MCF 10A (cell line): ENCODE results near the gene SERTAD2. TPM values are rescaled to one million over a fixed set of nuclear protein-coding genes. Genes with fewer than 3 reads are reported as not detected.

Experiments used
- BruUV-seq: library from RNA; stranded (reverse); fragments of 400-500 nt; replicated peaks from 2 replicates; lab custom pipeline; 2021; lab: Mats Ljungman, UMichigan
- CTCF ChIA-PET: fragments of 300-600 bp; sonication (Branson Sonifier 250); formaldehyde crosslinking; extraction: SDS; loops from one replicate; lab custom pipeline; 2021; ENCODE audit warnings: antibody characterized with exemption, inconsistent platforms; lab: Yijun Ruan, JAX
- POLR2A ChIA-PET: fragments of 300-600, 350-650 bp; sonication (Branson Sonifier 250); formaldehyde crosslinking; extraction: SDS; loops from one replicate; lab custom pipeline; 2020; ENCODE audit warnings: antibody characterized with exemption, inconsistent platforms; lab: Yijun Ruan, JAX
- DNase-seq: peaks from one replicate; pipeline ENCODE4 v3.0.0-alpha.2; 2018; ENCODE audit not compliant: unreplicated experiment
- H3K27ac Mint-ChIP-seq: one replicate; pipeline ENCODE4 v1.8.0; 2022; ENCODE audit warnings: mild to moderate bottlenecking, low read depth, mixed read lengths; ENCODE audit not compliant: unreplicated experiment
- H3K27me3 Mint-ChIP-seq: one replicate; pipeline ENCODE4 v1.8.0; 2022; ENCODE audit warnings: mixed read lengths; ENCODE audit not compliant: insufficient read depth, unreplicated experiment
- H3K36me3 Mint-ChIP-seq: one replicate; pipeline ENCODE4 v1.8.0; 2022; ENCODE audit warnings: mild to moderate bottlenecking, moderate library complexity, mixed read lengths; ENCODE audit not compliant: insufficient read depth, unreplicated experiment
- H3K4me1 Mint-ChIP-seq: one replicate; pipeline ENCODE4 v1.8.0; 2022; ENCODE audit warnings: mixed read lengths; ENCODE audit not compliant: insufficient read depth, unreplicated experiment
- H3K4me3 Mint-ChIP-seq: one replicate; pipeline ENCODE4 v1.8.0; 2022; ENCODE audit warnings: mild to moderate bottlenecking, moderate library complexity, mixed read lengths; ENCODE audit not compliant: unreplicated experiment
- H3K9me3 Mint-ChIP-seq: one replicate; pipeline ENCODE4 v1.8.0; 2022; ENCODE audit warnings: mixed read lengths; ENCODE audit not compliant: unreplicated experiment
- CTCF ChIP-seq: fragments of 200-600 bp; IDR thresholded peaks from one replicate; pipeline ENCODE4 v1.8.0; 2022; ENCODE audit warnings: antibody characterized with exemption, mild to moderate bottlenecking; ENCODE audit not compliant: unreplicated experiment
- intact Hi-C: fragments of 100-400 bp; cut with micrococcal nuclease; formaldehyde crosslinking; loops from 2 replicates; pipeline ENCODE4 v1.14.1; 2022
- total RNA-seq: library from RNA; stranded (reverse); gene quantifications from 2 replicates; pipeline ENCODE4 v1.2.3, GENCODE V29; 2022

Gene SERTAD2
- total RNA-seq, 1 experiment from 2014 or later: 15.0 TPM

- H3K4me1 Mint-ChIP-seq: peaks cover 36% of the 10 kb centered on the region
- no peak for TF ChIP-seq CTCF
- peaks cover 21% of the 10 kb centered on the region for H3K36me3 Mint-ChIP-seq
- peak overlapping the region; percentile 96 for H3K27ac Mint-ChIP-seq
- H3K4me3 Mint-ChIP-seq: no peak overlapping the region
- no TSS peak for BruUV-seq
- H3K27me3 Mint-ChIP-seq: no peaks in the 10 kb centered on the region
- ChIA-PET POLR2A (interaction anchor here (0.7 to 3.5 kb wide), 12 partner anchors 10 to 462 kb away, joined by 3 to 27 read pairs (median 6); partner anchors contain the start of genes AFTPH and SERTAD2), CTCF (interaction anchor here (0.6 to 3.1 kb wide), 15 partner anchors 7 to 1091 kb away, joined by 3 to 20 read pairs (median 3); no protein-coding TSS in a partner anchor)
- no peak for DNase-seq
- H3K9me3 Mint-ChIP-seq: no peaks in the 10 kb centered on the region
- intact Hi-C loops: loop anchor here (2.0 kb wide), 2 partner anchors 58 to 278 kb away; partner anchors contain the start of gene SERTAD2
These were observed 59.3 kb downstream of the SERTAD2 start for GRCh38 chr2:64594226-64594989.

- peaks cover 28% of the 10 kb centered on the region for H3K36me3 Mint-ChIP-seq
- H3K4me3 Mint-ChIP-seq: no peak overlapping the region
- ChIA-PET POLR2A (interaction anchor here (0.9 to 3.5 kb wide), 9 partner anchors 12 to 270 kb away, joined by 3 to 19 read pairs (median 4); partner anchors contain the start of gene SERTAD2), CTCF (interaction anchor here (1.6 kb wide), 1 partner anchor 274 kb away, joined by 3 read pairs; no protein-coding TSS in a partner anchor)
- H3K4me1 Mint-ChIP-seq: peaks cover 36% of the 10 kb centered on the region
- no peak for DNase-seq
- BruUV-seq: no TSS peak
- no peak overlapping the region for H3K27ac Mint-ChIP-seq
- intact Hi-C loops: no loop called here
- H3K27me3 Mint-ChIP-seq: no peaks in the 10 kb centered on the region
- H3K9me3 Mint-ChIP-seq: no peaks in the 10 kb centered on the region
- TF ChIP-seq CTCF: no peak
These were observed 60.6 kb downstream of the SERTAD2 start for GRCh38 chr2:64593035-64593655.

- Mint-ChIP-seq H3K4me3 (no peak overlapping the region), H3K9me3 (no peaks in the 10 kb centered on the region), H3K36me3 (peaks cover 39% of the 10 kb centered on the region), H3K4me1 (peaks cover 26% of the 10 kb centered on the region), H3K27me3 (no peaks in the 10 kb centered on the region), H3K27ac (no peak overlapping the region)
- ChIA-PET POLR2A (interaction anchor here (1.5 to 2.6 kb wide), 2 partner anchors 63 to 67 kb away, joined by 5 to 8 read pairs; partner anchors contain the start of genes AFTPH and SERTAD2), CTCF (interaction anchor here (0.6 to 1.8 kb wide), 6 partner anchors 9 to 282 kb away, joined by 3 to 5 read pairs (median 4); no protein-coding TSS in a partner anchor)
- no TSS peak for BruUV-seq
- DNase-seq: no peak
- TF ChIP-seq CTCF: no peak
- intact Hi-C loops: no loop called here
These were observed 62.5 kb downstream of the SERTAD2 start for GRCh38 chr2:64591188-64591587.
